IPS-20b (cell line): ENCODE results near the gene SETD1A.
A peak's percentile ranks its signal among the peaks of the same experiment; 100 is the strongest.
"Not testable (repeated sequence)": the region's sequence is repeated elsewhere in the genome, so short reads cannot be mapped to it uniquely, and the experiment has no call there.

Experiments used
- H3K27ac ChIP-seq: one replicate; pipeline ENCODE4 v1.5.1; 2013; ENCODE audit warnings: low read length
- H3K27me3 ChIP-seq: 2 replicates; pipeline ENCODE4 v1.6.1; 2013; ENCODE audit warnings: mild to moderate bottlenecking, low read length, inconsistent platforms; ENCODE audit not compliant: insufficient read depth
- H3K36me3 ChIP-seq: 2 replicates; pipeline ENCODE4 v1.6.1; 2013; ENCODE audit warnings: low read depth, mild to moderate bottlenecking, inconsistent platforms, low read length, moderate library complexity; ENCODE audit not compliant: insufficient read depth
- H3K4me1 ChIP-seq: 2 replicates; pipeline ENCODE4 v1.6.1; 2013; ENCODE audit warnings: mild to moderate bottlenecking, control low read depth, inconsistent platforms, low read length, moderate library complexity; ENCODE audit not compliant: insufficient read depth
- H3K4me3 ChIP-seq: 2 replicates; pipeline ENCODE4 v1.5.1; 2013; ENCODE audit warnings: mild to moderate bottlenecking, low read length, inconsistent platforms
- H3K9ac ChIP-seq: 2 replicates; pipeline ENCODE4 v1.6.1; 2013; ENCODE audit warnings: low read depth, mild to moderate bottlenecking, inconsistent platforms, low read length, moderate library complexity
- H3K9me3 ChIP-seq: 2 replicates; pipeline ENCODE4 v1.6.1; 2013; ENCODE audit warnings: mild to moderate bottlenecking, low read depth, low read length, inconsistent platforms; ENCODE audit not compliant: insufficient read depth

Gene SETD1A

DNA sequence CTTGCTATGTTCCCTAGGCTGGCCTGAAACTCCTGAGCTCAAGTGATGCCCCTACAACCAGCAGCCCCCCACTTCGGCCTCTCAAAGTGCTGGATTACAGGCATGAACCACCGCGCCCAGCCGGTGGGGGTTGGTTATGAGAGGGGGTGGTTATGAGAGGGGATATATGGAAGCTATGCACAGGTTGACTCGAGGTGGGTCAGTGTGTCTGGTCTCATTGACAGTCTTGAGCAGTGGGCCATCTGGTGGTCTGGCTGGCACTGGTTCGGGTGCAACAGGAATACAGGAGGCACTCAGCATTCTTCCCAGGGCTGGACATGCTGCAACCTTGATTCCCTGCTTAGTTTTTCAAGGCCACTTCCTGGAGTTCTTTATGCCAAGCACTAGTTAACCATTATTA is 58.5 kb downstream of the SETD1A start:
- Histone ChIP-seq H3K27ac (no peak overlapping the region), H3K9ac (no peak overlapping the region), H3K36me3 (no peaks in the 10 kb centered on the region), H3K27me3 (peaks cover 18% of the 10 kb centered on the region), H3K9me3 (no peaks in the 10 kb centered on the region), H3K4me1 (no peaks in the 10 kb centered on the region), H3K4me3 (no peak overlapping the region)

DNA sequence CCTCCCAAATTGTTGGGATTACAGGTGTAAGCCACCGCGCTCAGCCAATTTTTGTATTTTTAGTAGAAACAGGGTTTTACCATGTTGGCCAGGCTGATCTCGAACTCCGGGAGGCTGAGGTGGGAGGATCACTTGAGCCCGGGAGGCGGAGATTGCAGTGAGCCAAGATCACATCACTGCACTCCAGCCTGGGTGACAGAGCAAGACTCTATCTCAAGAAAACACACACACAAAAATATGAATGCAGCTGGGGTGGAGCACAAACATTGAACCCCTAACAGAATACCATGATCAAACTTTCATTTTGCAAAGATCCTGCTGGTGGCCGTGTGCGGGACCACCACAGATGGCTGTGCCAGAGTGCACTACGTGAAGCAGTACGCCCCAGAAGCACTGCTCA is 60.2 kb downstream of the SETD1A start:
- not testable (repeated sequence) for H3K4me1 ChIP-seq, H3K36me3 ChIP-seq, H3K9me3 ChIP-seq, H3K9ac ChIP-seq, H3K4me3 ChIP-seq, H3K27ac ChIP-seq, H3K27me3 ChIP-seq

DNA sequence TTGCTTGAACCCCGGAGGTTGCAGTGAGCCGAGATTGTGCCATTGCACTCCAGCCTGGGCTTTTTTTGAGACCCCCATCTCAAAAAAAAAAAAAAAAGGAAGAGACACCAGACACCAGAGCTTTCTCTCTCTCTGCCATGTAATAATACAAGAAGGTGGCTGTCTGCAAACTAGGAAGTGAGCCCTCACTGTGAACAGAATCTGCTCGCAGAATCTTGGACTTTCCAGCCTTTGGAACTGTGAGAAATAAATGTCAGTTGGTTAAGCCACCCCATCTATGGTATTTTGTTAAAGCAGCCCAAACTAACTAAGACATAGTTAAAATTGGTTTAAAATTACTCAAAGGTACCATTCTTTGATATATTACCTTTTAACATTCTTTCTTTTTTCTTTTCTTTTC is 63.0 kb downstream of the SETD1A start:
- no peaks in the 10 kb centered on the region for H3K9me3 ChIP-seq
- no peaks in the 10 kb centered on the region for H3K27me3 ChIP-seq
- H3K36me3 ChIP-seq = no peaks in the 10 kb centered on the region
- no peak overlapping the region for H3K27ac ChIP-seq
- H3K4me1 ChIP-seq = no peaks in the 10 kb centered on the region
- H3K9ac ChIP-seq = no peak overlapping the region
- no peak overlapping the region for H3K4me3 ChIP-seq

DNA sequence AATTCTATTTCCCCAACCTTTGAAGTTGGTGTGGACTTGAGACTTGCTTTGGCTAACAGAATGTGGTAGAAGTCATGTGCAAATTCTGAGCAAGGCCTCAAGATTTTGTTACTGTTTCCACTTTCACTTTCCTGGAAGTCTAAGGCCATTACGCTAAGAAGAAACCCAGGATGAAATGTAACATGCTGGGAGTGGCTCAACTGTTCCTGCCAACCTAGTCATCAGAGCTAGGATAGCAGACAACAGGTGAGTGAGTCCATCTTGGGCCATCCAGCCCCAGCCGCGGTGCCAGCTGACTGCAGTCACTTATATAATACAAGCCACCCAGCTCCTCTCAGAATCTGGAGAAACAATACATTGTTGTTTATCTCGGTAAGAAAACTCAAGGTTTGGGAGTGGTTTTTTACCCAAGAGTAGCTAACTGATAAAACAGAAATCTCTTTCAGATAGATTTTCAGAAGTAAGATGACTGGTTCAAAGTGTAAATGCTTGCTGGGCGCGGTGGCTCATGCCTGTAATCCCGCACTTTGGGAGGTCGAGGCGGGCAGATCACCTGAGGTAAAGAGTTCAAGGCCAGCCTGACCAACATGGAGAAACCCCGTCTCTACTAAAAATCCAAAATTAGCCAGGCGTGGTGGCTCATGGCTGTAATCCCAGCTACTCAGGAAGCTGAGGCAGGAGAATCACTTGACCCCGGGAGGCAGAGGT is 65.1 kb downstream of the SETD1A start:
- no peak overlapping the region for H3K9ac ChIP-seq

DNA sequence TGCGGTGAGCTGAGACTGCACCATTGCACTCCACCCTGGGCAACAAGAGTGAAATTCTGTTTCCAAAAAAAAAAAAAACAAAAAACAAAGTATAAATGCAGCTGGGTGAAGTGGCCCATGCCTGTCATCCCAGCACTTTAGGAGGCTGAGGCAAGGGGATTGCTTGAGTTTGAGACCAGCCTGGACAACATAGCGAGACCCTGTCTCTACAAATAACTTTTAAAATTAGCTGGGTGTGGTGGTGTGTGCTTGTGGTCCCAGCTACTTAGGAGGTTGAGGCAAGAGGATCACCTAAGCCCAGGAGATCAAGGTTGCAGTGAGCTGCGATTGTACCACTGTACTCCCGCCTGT is 65.7 kb downstream of the SETD1A start:
- no peak overlapping the region for H3K9ac ChIP-seq
- no peak overlapping the region for H3K27ac ChIP-seq
- H3K27me3 ChIP-seq = no peaks in the 10 kb centered on the region
- no peak overlapping the region for H3K4me3 ChIP-seq
- H3K36me3 ChIP-seq = no peaks in the 10 kb centered on the region
- no peaks in the 10 kb centered on the region for H3K4me1 ChIP-seq
- no peaks in the 10 kb centered on the region for H3K9me3 ChIP-seq

More for the DNA sequence above, 65.1 kb downstream of the SETD1A start:
- H3K27me3 ChIP-seq = no peaks in the 10 kb centered on the region
- H3K36me3 ChIP-seq = no peaks in the 10 kb centered on the region
- no peak overlapping the region for H3K4me3 ChIP-seq
- no peaks in the 10 kb centered on the region for H3K4me1 ChIP-seq
- H3K27ac ChIP-seq = no peak overlapping the region
- no peaks in the 10 kb centered on the region for H3K9me3 ChIP-seq

DNA sequence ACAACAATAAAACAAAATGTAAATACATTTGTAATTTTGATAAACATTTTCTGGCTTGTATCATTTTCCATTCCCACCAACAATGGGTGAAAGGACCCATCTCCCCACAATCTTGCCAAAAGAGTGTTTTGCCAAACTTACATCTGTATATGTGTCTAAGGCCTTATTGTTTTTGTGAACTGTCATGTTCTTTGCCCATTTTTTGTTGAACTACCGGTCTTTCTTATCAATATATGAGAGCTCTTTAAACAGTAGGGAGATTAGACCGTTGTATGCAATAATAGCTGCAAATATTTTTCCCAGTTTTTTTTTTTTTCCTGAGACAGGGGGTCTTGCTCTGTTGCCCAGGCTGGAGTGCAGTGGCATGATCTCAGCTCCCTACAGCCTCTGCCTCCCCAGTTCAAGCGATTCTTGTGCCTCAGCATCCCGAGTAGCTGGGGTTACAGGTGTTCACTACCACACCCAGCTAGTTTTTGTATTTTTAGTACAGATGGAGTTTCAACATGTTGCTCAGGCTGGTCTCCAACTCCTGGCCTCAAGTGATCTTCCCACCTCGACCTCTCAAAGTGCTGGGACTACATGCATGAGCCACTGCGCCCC is 66.2 kb downstream of the SETD1A start:
- H3K27ac ChIP-seq = no peak overlapping the region
- no peaks in the 10 kb centered on the region for H3K4me1 ChIP-seq
- H3K9ac ChIP-seq = no peak overlapping the region
- no peaks in the 10 kb centered on the region for H3K36me3 ChIP-seq
- no peaks in the 10 kb centered on the region for H3K27me3 ChIP-seq
- H3K9me3 ChIP-seq = no peaks in the 10 kb centered on the region
- H3K4me3 ChIP-seq = no peak overlapping the region

DNA sequence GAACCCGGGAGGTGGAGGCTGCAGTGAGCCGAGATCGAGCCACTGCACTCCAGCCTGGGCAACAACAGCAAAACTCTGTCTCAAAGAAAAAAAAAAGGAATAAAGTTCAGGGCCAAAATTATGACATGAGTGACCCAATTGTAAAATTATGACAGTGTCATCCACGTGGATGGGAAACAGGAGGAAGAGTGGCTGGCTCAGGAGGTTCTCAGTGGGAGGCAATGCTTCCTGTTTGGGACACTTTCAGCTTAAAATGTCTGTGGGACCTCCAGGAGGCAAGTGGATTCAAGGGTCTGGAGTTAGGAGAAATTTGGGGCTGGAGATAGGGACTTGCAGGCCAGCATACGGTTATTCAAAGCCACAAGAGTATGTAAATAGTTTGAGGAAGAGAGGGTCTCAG is 67.8 kb downstream of the SETD1A start:
- Histone ChIP-seq H3K4me3 (no peak overlapping the region), H3K27me3 (no peaks in the 10 kb centered on the region), H3K36me3 (no peaks in the 10 kb centered on the region), H3K27ac (no peak overlapping the region), H3K9ac (no peak overlapping the region), H3K4me1 (no peaks in the 10 kb centered on the region), H3K9me3 (no peaks in the 10 kb centered on the region)

DNA sequence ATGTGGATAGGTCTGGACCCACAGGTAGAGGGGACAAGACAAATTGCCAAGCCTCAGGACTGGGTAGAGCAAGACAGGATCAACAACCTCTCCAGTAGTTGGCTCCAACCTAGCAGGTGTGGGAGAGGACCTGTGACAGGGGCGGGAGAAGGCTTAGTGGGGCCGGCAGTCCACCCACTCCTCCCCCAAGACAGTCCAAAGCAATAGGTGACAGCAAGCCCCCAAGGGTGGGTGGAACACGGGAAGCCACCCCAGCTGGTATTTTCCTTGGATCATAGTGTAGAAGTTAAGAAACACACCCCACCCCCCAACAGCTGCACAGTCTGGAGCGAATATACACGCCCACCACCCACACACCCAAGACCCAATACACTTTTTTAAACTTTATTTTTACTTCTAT is 71.7 kb downstream of the SETD1A start:
- Histone ChIP-seq H3K27me3 (no peaks in the 10 kb centered on the region; the same call in 1 of the 2 replicates), H3K4me1 (no peaks in the 10 kb centered on the region), H3K9me3 (no peaks in the 10 kb centered on the region), H3K36me3 (no peaks in the 10 kb centered on the region), H3K27ac (no peak overlapping the region), H3K4me3 (no peak overlapping the region), H3K9ac (no peak overlapping the region)

DNA sequence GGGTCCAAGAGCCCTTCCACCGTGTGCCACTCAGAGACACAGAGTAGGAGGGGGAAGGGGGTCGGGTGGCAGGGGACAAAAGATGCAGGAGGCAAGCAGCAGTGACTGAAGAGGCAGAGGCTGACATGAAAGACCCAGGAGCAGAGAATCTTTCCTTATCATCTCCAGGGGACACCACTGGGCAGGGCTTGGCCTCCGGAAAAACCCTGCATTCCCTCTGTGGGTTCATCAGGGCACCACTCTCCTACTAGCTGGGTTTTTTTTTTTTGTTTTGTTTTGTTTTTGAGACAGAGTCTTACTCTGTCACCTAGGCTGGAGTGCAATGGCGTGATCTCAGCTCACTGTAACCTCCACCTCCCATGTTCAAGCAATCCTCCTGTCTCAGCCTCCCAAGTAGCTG is 73.7 kb downstream of the SETD1A start:
- no peak overlapping the region for H3K27ac ChIP-seq
- no peaks in the 10 kb centered on the region; the same call in 1 of the 2 replicates for H3K27me3 ChIP-seq
- H3K9ac ChIP-seq = no peak overlapping the region

DNA sequence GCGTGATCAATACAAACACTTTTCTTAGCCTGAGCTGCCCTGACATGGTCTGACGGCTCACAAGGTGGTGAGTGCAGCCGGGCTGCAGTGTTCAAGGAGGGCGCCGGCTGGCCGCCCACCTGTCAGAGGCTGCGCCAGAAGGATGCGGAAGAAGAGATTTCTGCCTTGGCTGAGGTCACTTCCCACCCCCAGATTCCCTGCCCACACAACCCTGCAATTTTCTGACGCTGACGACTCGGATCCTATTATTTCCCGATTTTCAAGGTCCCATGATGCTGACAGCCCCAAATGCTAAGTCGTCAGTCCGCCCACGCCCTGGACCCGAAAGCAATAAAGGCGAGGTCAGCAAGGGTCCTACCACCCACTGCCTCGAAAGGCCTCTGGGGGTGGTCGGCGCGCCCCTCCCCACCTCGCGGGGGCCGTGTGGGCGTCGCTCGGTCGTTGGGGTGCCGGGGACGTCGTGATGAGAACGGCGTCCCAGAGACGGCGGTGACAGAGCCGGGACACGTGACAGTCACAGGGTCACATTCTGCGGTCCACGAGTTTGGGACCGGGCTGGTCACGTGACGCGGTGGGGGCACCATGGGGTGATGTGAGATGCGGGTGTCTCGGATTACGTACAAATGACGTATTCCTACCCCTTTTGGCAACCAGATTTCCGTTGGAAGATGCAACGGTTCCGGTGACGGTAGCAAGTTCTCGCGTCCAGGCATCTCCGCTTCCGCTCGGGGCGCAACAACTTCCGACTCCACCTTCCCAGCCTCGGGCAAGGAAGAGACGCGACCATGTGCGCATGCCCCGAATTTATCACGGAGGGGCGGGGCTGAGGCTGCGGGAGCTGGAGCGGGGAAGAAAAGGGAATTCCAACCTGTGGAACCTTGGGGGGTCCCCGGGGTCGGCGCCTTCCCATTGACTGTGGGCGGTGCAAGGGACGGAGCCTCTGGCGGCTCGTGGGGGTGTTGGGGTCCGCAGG is 75.5 kb downstream of the SETD1A start, which contains the start of gene STX4:
Gene STX4, plus strand, starts transcription at position 823 of the 973 bp plus-strand sequence. CDS start 248 bp downstream, outside the sequence.
- peak within 1 kb of the TSS; percentile 82 for H3K4me3 ChIP-seq
- H3K36me3 ChIP-seq = peaks cover 5% of the 10 kb centered on the region; the same call in 1 of the 2 replicates
- peak within 1 kb of the TSS; percentile 73; the same call in 1 of the 2 replicates for H3K9ac ChIP-seq
- no peaks in the 10 kb centered on the region for H3K9me3 ChIP-seq
- no peaks in the 10 kb centered on the region; the same call in 1 of the 2 replicates for H3K27me3 ChIP-seq
- no peaks in the 10 kb centered on the region for H3K4me1 ChIP-seq
- H3K27ac ChIP-seq = peak within 1 kb of the TSS; percentile 38

More for the DNA sequence above, 73.7 kb downstream of the SETD1A start:
- no peaks in the 10 kb centered on the region for H3K4me1 ChIP-seq
- H3K9me3 ChIP-seq = no peaks in the 10 kb centered on the region
- peaks cover 5% of the 10 kb centered on the region; the same call in 1 of the 2 replicates for H3K36me3 ChIP-seq
- H3K4me3 ChIP-seq = no peak overlapping the region

DNA sequence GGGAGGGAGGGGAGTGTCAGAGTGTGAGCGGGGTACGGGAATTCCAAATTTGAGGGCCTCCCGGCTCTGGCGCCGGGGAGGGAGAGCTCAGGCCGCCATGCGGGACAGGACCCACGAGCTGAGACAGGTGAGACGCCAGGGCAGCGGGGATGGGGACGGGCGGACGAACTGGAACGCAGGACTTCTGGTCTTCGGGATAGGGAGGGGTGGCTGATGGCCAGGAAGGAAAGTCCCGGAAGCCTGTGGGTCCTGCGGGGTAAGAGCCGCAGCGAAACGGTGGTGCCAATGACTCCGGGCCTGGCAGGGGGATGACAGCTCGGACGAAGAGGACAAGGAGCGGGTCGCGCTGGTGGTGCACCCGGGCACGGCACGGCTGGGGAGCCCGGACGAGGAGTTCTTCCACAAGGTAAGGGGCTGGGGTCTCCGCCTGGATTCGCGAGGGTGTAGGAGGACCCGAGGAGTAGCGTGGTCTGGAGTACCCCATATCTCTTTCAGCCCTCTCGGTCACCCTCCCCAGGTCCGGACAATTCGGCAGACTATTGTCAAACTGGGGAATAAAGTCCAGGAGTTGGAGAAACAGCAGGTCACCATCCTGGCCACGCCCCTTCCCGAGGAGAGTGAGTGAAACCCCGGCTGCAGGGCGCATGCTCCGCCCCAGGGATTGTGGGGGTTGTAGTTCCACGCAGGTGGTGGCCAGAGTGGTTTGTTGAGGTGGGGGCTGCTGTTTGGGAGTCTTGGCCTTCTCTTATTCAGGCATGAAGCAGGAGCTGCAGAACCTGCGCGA is 76.3 kb downstream of the SETD1A start:
- H3K9me3 ChIP-seq = no peaks in the 10 kb centered on the region
- H3K27ac ChIP-seq = no peak overlapping the region
- H3K4me1 ChIP-seq = no peaks in the 10 kb centered on the region
- H3K9ac ChIP-seq = peak overlapping the region; percentile 73; the same call in 1 of the 2 replicates
- H3K27me3 ChIP-seq = no peaks in the 10 kb centered on the region; the same call in 1 of the 2 replicates
- peak overlapping the region; percentile 82 for H3K4me3 ChIP-seq
- peaks cover 5% of the 10 kb centered on the region; the same call in 1 of the 2 replicates for H3K36me3 ChIP-seq
